DND-41 (cell line): ENCODE data around the gene BABAM1.
A peak's percentile ranks its signal among the peaks of the same experiment; 100 is the strongest.

ENCODE experiments used
- ATAC-seq: fragments of 200-7000 bp; cut with Tn5 transposase; 3 replicates; pipeline ENCODE4 v1.9.1; 2021; ENCODE audit warnings: low read depth; ENCODE audit not compliant: insufficient read depth
- DNase-seq: peaks from one replicate; pipeline ENCODE4 v3.0.0-alpha.2; 2020
- H2AFZ ChIP-seq: 2 replicates; pipeline ENCODE4 v1.6.0; 2012; ENCODE audit warnings: low read depth, low read length
- H3K27ac ChIP-seq: 2 replicates; pipeline ENCODE4 v1.5.1; 2012; ENCODE audit warnings: low read length, inconsistent platforms
- H3K27me3 ChIP-seq: fragments of 200-600 bp; sonication (generic); 2 replicates; pipeline ENCODE4 v1.6.0; 2012; ENCODE audit warnings: low read length, mild to moderate bottlenecking, inconsistent platforms; ENCODE audit not compliant: insufficient read depth, poor library complexity
- H3K36me3 ChIP-seq: 2 replicates; pipeline ENCODE4 v1.5.1; 2012; ENCODE audit warnings: low read length, inconsistent platforms; ENCODE audit not compliant: insufficient read depth
- H3K4me1 ChIP-seq: 2 replicates; pipeline ENCODE4 v1.5.1; 2012; ENCODE audit warnings: mild to moderate bottlenecking, low read length; ENCODE audit not compliant: insufficient read depth
- H3K4me2 ChIP-seq: 2 replicates; pipeline ENCODE4 v1.6.0; 2012; ENCODE audit warnings: mild to moderate bottlenecking, moderate library complexity, low read length, inconsistent platforms; ENCODE audit not compliant: insufficient read depth
- H3K4me3 ChIP-seq, 2 experiments: fragments of 200-600 bp in 1 of 2; shearing (Covaris generic) in 1 of 2; 2 replicates each; pipeline ENCODE4 v1.5.1; 2012 to 2016; ENCODE audit warnings: inconsistent platforms in 2 of 2, low read length in 2 of 2, mild to moderate bottlenecking in 2 of 2, low read depth in 1 of 2, moderate library complexity in 1 of 2
- H3K79me2 ChIP-seq: 2 replicates; pipeline ENCODE4 v1.6.0; 2012; ENCODE audit warnings: low read length, inconsistent platforms; ENCODE audit not compliant: insufficient read depth
- H3K9ac ChIP-seq: 2 replicates; pipeline ENCODE4 v1.6.0; 2012; ENCODE audit warnings: low read depth, mild to moderate bottlenecking, inconsistent platforms, low read length, moderate library complexity
- H3K9me3 ChIP-seq: 2 replicates; pipeline ENCODE4 v1.5.1; 2012; ENCODE audit warnings: low read length, moderate library complexity, mild to moderate bottlenecking, inconsistent platforms; ENCODE audit not compliant: insufficient read depth, severe bottlenecking
- H4K20me1 ChIP-seq: 2 replicates; pipeline ENCODE4 v1.6.0; 2012; ENCODE audit warnings: low read length; ENCODE audit not compliant: insufficient read depth
- CTCF ChIP-seq: IDR thresholded peaks from 2 replicates; pipeline ENCODE4 v1.5.1; 2012; ENCODE audit warnings: borderline replicate concordance, low read length, moderate library complexity, mild to moderate bottlenecking; ENCODE audit not compliant: poor library complexity, severe bottlenecking; ENCODE audit errors: extremely low read depth
- EZH2 ChIP-seq: IDR thresholded peaks from 3 replicates; pipeline ENCODE4 v1.6.1; 2012; ENCODE audit warnings: borderline replicate concordance, low read depth, mild to moderate bottlenecking, moderate library complexity, low read length, inconsistent platforms; ENCODE audit not compliant: severe bottlenecking

Gene BABAM1

DNA sequence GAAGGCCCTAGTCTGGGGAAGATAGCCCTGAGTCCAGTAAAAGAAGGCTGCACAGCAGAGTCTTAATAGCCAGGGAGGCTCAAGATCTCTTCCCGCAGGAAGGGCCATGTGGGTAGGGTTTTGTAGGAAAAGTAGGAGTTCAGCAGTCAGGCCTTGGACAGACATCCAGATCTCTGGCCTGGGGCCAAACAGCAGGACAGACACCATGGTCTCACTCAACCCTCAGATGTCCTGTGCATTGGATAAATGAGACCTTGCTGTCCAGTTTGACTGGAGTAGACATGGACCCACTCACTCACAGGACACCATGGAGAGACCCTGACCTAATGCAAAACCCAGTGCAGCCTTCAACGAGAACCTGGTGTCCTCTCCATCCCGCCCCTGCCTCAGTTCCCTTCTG, 37.4 kb upstream of the BABAM1 start:
- Histone ChIP-seq H2AFZ (no peak overlapping the region), H4K20me1 (peaks cover 36% of the 10 kb centered on the region), H3K4me2 (no peak overlapping the region), H3K27me3 (no peaks in the 10 kb centered on the region), H3K9me3 (no peaks in the 10 kb centered on the region), H3K9ac (no peak overlapping the region), H3K4me3 (no peak overlapping the region), H3K36me3 (peaks cover 40% of the 10 kb centered on the region), H3K79me2 (peaks cover 26% of the 10 kb centered on the region), H3K27ac (no peak overlapping the region), H3K4me1 (peaks cover 35% of the 10 kb centered on the region)
- DNase-seq (no peak), ATAC-seq (no peak)
- TF ChIP-seq CTCF (no peak), EZH2 (no peak)

DNA sequence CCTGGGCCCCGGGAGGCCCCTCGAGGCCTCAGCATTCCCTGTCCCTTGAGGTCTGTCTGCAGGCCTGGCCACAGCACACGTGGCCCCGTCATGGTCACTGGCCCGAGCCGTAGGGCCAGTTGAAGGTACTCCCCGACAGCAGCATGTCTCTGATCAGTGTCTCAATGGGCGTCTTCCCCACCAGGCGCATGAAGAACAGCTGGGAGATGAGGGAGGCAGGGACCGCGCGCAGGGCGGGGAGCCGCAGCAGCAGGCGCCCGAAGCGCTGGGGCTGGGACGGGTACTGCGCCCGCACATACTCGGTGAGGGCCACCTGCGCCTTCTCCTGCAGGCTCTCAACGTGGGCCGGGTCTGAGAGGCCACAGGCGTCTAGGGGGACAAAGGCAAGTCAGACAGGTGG, 35.0 kb upstream of the BABAM1 start:
- Histone ChIP-seq H3K79me2 (peaks cover 33% of the 10 kb centered on the region), H3K27me3 (no peaks in the 10 kb centered on the region), H3K36me3 (peaks cover 40% of the 10 kb centered on the region), H4K20me1 (peaks cover 39% of the 10 kb centered on the region), H3K4me2 (no peak overlapping the region), H3K4me1 (peaks cover 33% of the 10 kb centered on the region), H3K27ac (no peak overlapping the region), H3K4me3 (no peak overlapping the region), H3K9ac (no peak overlapping the region), H3K9me3 (no peaks in the 10 kb centered on the region), H2AFZ (no peak overlapping the region)
- no peak for TF ChIP-seq CTCF
- no peak for TF ChIP-seq EZH2
- ATAC-seq (no peak), DNase-seq (no peak)

DNA sequence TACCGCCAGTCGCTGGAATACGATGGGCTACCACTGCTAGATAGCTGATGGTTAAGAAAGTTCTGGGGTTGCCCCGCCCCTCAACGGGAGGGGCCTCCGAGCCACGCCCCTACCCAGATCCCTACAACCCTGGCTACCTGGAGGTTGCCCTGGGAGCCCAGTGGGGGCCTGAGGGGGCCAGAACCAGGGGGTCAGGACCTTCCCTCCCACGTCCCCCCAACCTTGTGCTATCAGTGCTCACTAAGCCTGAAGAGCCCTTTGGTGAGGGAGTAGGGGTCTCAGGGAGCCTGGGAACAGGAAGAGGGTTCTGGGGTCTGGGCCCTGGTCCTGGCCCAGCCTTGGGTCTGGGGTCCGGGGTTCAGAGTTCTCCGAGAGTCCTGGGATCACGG, 32.3 kb upstream of the BABAM1 start:
- Histone ChIP-seq H3K27ac (peak overlapping the region; percentile 79), H3K4me3 (peak overlapping the region; percentile 77 to 90), H3K4me2 (peak overlapping the region; percentile 100), H2AFZ (peak overlapping the region; percentile 77), H3K9ac (peak overlapping the region; percentile 80), H3K36me3 (peaks cover 38% of the 10 kb centered on the region), H3K79me2 (peaks cover 33% of the 10 kb centered on the region), H3K9me3 (no peaks in the 10 kb centered on the region), H3K4me1 (peaks cover 27% of the 10 kb centered on the region), H3K27me3 (no peaks in the 10 kb centered on the region), H4K20me1 (peaks cover 34% of the 10 kb centered on the region)
- DNase-seq = peak; percentile 74
- ATAC-seq = peak; percentile 68
- TF ChIP-seq EZH2 = no peak
- no peak for TF ChIP-seq CTCF

DNA sequence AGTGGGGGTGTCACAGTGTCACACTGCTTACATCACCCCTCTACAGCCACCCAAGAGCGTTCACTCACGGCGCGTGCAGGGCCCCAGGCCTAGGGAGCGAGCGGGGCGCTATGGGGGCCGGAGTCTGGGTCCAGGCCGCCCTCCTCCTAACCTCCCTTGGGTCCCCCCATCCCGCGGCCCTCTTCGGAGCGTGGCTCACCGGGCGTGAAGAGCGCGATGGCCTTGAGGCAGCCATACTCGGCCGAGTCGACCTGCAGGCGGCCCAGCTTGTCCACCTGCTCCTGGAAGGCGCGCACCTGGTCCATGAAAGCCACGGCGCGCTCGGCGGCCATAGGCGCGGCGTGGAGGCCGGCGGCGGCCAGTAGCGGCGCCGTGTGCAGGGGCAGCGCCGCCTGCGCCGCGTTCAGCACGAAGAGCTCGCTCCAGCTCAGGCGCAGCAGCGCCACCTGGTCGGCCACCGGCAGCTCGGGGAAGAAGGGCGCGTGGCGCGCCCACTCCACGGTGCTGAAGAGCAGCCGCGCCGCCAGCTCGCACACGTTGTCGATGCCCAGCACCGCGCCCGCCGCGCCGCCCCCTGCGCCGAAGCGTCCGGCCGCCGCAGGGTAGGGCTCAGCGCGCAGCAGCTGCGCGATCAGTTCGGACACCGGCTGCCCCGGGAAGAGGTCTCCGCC, 31.8 kb upstream of the BABAM1 start:
- H3K79me2 ChIP-seq = peaks cover 35% of the 10 kb centered on the region
- H3K9me3 ChIP-seq = no peaks in the 10 kb centered on the region
- peak; percentile 77 for DNase-seq
- H3K4me2 ChIP-seq = peak overlapping the region; percentile 100
- H3K27ac ChIP-seq = peak overlapping the region; percentile 79
- ATAC-seq = peak; percentile 79
- H3K27me3 ChIP-seq = no peaks in the 10 kb centered on the region
- H3K4me1 ChIP-seq = peaks cover 27% of the 10 kb centered on the region
- H2AFZ ChIP-seq = peak overlapping the region; percentile 77
- peaks cover 32% of the 10 kb centered on the region for H4K20me1 ChIP-seq
- peak overlapping the region; percentile 80 for H3K9ac ChIP-seq
- no peak for TF ChIP-seq EZH2
- TF ChIP-seq CTCF = peak; percentile 71
- H3K4me3 ChIP-seq = peak overlapping the region; percentile 77 to 90
- peaks cover 40% of the 10 kb centered on the region for H3K36me3 ChIP-seq
